HG02885 (cell line): ENCODE results near the gene FADS2.
A peak's percentile ranks its signal among the peaks of the same experiment; 100 is the strongest.

Source experiments
- ATAC-seq: cut with Tn5 transposase; IDR thresholded peaks from one replicate; pipeline ENCODE4 v1.9.1; 2021; ENCODE audit warnings: mild to moderate bottlenecking; ENCODE audit not compliant: unreplicated experiment, poor library complexity

FADS2 gene

DNA sequence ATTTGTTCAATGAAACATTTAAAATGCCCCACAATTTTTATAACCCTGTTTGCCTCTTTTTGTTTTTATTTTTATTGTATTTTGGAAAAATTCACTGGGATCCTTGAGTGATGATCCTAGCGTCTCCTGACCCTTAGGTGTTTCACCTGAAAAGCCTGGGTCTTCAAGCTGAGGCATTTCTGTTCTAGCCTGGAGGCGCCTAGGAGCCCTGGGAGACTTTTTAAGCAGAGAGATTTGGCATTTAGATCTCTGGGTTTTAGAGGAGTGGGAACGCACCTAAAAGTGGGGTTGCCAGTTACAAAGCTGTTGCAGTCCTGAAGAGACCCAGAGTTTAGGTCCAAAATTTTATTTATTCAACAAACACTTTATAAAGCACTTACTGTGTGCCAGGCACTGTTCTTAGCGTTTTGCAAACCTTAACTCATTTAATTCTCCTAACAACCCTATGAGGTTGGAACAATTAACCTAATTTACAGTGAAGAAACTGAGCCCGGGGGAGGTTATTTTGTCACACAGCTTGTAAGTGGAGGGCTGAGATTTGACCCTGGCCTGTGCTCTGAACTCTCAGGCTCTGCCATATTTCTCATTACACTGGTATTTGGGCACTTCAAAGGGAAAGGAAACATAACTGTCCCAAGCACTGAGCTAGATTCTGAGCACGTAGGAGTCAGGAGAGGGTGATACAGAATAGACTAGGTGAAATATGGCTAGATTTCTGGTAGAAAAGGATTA, 10.5 kb upstream of the FADS2 start:
- ATAC-seq = no peak

DNA sequence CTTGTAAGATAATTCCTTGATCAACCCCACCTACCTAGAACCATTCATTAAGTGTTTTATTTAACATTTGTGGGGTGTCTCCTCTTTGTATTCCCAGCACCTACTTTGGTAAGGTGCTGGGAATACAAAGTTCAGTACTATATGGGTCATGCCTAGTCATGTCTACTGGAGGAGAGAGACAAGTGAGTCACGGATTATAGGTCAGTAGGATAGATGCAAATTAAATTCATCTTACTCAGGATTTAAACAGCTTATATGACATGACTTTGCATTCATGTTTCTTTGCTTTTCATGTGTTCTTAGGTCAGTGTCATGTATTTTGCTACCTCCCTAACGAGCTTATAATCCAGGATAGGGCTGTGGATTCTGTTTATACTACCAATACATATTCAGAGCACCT, 7.9 kb upstream of the FADS2 start:
- no peak for ATAC-seq

DNA sequence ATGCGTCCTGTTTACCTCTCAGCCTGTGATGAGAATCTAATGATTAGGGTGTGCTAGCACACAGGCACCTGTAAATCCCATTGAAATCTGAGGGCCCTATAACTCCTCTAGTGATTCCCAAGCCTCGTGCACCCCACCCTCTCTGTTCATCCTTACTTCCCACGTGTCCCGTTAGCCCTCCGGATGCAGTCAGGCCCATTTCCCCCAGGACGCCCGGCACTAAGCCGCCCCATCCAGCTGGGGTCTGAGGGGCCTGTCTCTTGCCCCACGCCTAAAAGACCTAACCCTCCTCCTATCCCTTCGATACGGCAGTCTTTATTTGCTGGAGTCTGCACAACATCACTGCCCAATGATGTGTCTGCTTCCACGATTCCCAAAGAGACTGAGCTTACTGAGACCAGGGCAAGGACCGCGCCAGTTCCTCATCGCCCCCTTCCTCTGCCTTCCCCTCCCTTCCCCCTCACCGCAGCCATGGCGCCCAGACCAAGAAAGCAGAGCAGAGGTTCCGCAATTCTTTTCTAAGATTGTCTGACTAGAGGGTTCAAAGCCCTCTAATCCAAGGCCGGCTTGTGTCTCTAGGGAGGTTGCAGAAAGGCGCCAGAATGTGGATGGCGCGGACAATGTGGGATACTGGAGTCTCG, 1.1 kb upstream of the FADS2 start:
- ATAC-seq = peak; percentile 3

DNA sequence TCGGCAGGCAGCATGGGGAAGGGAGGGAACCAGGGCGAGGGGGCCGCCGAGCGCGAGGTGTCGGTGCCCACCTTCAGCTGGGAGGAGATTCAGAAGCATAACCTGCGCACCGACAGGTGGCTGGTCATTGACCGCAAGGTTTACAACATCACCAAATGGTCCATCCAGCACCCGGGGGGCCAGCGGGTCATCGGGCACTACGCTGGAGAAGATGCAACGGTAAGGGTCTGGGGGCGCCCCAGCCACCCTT, 204 bp downstream of the FADS2 start:
- ATAC-seq = no peak

DNA sequence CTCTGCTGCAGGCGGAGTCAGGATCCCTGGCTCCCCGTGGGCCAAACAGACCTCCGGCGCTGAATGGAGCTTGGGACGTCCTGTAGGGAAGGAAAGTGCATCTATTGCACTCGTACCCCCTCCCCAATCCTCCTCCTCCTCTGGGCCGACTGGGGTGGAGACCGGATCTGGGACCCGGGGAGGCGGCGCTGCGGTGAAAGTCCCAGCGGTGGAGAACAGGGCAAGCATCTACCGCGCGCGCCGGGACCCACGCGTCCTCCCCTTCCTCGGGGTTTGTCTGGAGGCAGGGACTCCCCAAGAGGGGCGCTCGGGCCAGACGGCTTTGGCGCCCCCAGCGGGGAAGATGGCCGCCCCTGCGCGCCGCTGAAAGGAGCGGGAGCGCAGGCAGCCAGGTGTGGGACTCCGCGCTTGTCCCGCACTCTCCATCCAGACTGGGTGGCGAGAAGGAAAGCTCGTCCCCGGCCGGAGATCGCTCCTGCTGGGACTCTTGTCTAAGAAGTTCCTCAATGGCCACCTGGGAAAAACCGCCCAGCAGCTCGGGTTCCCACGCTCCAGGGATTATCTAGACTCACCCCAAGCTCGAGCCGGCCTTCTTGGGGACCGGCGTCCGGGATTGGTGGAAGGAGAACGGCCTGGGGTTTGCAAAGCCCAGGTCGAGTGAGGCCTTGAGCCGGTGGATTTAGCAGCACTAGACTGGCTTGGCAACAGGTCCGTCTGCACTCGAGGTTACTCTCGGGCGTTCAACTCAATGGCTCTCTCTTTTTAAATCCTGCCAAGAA, 718 bp downstream of the FADS2 start:
- peak; percentile 31 for ATAC-seq

DNA sequence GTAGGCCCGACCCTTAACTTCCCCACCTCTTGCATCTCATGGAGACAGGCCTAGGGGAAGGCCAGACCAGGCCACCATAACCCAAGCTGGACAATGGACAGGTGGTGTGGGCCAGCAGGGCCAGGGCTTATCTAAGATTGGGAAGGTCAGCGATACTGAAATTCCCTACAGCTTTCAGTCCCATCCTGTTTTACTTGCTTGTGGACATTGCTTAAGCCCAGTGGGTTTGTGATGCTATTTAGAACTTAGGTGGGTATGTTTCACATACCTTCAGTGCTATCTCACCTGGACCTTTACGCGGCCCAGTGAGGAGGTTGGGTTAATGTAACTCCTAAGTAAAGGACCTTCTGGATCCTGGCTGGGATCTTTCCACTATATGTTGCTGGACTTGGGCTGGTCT, 1.7 kb downstream of the FADS2 start:
- ATAC-seq = no peak

DNA sequence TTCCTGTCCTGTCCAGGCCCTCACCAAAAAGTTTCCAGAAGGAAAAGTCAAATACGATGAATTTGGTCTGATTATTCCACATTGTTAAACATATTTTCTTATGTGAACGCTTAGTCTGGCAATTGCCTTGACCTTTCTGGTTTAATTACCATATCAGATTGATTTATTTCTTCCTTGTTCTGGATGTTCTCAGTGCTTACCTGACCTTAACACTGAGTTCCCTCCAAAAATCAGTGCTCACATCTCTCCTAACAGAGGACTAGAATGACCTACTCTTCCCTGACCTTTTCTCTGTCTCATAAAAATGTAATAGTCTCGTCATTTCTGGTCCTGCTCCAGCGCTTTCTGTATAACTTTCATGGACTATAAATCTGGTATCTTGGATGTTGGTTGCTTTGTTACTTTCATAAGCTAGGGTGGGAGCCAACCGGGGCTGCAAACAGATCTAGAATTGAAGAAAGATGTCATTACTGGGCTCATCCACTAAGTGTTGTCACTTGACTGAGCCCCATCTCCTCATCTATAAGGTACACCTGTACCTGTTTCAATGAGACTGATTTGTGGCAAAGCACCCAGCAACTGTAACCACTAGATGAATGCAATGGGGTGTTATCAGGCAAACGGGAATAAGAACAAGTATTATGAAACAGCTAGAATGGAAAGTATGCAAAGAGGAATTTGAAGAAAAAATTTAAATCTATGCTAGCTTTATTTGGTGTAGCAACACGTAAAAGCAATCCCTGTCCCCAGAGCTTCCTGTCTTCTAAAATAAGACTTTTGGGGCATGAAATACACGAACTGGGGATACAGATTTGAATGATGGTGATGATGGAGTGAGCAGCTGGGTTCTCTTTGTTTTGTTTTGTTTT, 2.4 kb downstream of the FADS2 start:
- no peak for ATAC-seq

DNA sequence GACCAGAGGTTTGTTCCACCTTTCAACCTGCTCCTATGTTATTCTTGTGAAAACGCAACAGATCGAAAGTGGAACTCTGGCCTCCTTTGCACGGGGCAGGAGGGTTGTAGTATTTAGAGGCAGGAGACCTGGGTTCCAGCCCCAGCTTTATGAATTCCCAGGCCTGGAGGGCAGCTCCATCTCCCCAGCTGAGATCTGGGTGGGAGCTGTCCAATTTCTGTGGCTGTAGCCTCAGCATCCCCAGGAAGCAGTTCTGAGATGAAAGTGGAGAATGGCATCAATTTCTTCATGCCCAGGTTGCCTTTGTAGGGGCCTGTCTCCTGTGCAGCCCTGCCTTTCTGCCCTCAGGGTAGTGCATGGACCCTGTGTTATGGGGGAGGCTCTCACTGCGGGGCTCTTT, 4.1 kb downstream of the FADS2 start:
- ATAC-seq = no peak

DNA sequence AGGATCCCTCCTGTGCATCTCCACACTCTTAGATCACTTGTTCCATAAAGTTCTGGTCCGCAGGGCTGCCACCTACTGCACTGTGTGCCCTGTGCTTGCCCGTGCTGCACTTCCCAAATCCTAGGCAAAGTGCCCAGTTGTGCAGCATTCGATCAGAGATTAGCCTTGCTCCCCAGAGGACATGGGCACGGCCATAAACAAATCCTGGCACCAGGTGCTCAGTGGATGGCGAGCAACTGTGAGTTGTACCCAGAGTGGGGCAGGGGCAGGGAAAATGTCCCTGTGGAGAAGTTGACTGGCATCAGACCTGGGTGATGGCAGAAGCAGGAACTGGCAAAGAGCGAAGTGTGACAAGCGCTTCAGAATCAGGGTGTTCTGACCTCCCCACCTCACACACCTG, 4.7 kb downstream of the FADS2 start:
- no peak for ATAC-seq

DNA sequence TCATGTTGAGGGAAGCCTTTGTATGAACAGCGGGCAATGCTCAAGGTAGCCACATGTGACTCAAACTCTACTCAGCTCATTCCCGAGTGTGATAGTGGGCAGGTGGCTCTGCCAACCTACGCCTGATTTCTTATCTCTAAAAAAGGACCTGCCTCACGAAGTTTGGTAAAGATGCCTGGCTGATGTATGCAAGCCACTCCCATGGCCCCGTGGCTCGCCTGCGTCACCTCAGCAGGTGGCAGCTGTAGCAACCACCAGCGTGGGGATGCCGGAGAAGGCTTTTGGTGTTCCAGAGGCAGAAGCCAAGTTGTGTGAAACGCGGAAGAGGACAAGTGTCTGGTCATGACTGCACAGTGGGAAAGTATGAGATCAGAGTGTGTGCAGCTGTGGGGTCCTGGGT, 5.4 kb downstream of the FADS2 start:
- ATAC-seq = no peak

DNA sequence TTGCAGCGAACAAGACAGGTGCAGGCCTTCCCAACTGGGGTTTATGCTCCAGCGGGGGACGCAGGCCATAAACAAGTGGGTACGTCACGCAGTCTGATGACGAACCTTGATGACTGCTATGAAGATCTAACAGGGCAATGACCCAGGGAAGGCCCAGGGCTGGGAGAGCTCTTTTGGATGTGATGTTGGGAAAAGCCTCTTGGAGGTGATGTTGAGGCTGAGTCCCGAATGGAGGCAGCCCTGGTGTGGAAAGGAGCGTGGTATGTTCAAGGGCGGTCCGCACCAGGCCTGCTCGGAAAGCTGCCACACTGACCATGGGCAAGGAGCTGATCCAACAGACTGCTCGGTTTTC, 5.8 kb downstream of the FADS2 start:
- no peak for ATAC-seq

DNA sequence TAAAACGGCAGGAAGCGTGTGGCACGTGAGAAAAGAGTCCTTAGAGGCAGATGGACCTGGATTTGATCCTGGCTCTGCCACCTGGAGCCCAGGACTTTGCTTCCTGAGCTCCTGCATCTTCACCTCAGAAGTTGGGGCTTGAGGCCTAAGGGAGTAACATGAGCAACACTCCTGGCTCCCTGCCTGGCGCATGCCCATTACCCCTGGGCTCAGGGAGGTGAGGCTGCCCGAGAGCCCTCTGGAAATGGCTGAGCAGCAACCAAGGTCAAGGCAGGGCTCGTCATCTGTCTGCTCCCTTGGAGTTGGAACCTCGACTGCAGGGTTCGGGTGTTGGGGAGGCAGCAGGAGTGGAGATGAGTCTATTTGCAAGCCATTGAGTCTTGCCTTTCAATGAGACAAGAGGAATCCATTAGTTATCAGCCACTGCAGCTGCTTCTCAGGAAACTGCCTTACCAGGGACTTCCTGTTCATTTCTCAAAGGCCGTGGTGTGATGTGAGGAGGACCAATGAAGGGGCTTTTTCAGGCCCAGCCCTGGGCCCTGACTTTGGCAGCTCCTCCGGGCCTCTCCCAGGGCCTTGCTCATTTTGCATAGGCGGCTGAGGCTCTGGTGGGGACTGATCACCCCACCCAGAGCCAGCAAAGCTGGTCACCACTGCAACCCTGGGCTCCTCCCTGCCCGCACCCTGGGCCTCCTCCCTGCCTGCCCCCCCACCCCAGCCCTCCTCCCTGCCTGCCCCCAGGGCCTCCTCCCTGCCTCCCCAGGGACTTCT, 6.4 kb downstream of the FADS2 start:
- ATAC-seq = peak; percentile 92

DNA sequence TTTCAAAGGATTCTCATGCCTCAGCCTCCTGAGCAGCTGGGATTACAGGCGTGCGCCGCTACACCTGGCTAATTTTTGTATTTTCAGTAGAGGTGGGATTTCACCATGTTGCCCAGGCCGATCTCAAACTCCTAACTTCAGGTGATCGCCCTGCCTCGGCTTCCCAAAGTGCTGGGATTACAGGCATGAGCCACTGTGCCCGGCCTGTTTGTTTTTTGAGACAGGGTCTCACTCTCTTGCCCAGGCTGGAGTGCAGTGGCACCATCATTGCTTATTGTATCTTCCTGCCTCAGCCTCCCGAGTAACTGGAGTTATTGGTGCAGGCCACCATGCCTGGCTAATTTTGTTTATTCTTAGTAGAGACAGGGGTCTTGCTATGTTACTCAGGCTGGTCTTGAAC, 8.1 kb downstream of the FADS2 start:
- no peak for ATAC-seq

DNA sequence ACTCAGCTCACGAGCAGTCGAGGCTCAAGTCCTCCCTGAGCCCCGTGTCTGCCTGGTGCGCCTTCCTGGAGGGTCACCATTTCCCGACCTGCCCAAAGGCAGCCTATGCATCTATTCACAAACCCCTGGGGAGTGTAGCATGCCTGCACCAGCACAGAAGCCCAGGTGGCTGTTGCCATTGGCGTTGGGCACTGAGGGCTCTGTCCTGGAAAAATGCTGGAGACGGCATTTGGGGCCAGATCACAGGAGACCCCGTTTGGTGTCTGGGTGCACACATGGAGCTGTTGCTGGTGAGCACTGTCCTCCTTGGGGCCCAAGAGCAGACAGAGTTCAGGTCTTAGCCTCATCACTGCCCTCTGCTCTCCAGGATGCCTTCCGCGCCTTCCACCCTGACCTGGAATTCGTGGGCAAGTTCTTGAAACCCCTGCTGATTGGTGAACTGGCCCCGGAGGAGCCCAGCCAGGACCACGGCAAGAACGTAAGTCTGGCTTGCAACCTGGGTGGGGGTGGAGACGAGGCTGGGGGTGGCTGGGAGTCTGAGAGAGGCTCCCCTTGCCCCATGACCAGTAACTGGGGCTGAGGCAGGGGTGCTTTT, 9.4 kb downstream of the FADS2 start:
- ATAC-seq = no peak

DNA sequence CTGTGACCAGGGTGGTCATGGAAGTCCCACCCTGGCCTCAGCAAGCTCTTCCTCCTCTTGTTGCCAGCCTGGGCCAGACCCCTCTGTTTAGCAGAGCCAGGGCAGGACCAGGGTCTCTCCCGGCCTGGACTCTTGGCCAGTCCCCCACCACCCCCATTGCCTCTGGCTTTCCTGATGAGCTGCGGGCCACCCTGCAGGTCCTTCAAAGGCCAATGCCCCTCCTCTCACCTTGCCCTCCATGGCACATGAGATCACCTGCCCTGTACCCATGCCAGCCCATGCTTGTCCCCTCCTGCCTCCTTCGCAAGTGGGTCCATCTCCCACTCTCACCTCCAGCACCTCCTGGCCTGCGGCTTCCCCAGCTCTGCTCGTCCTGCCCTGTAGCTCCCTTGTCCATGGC, 10.4 kb downstream of the FADS2 start:
- no peak for ATAC-seq

DNA sequence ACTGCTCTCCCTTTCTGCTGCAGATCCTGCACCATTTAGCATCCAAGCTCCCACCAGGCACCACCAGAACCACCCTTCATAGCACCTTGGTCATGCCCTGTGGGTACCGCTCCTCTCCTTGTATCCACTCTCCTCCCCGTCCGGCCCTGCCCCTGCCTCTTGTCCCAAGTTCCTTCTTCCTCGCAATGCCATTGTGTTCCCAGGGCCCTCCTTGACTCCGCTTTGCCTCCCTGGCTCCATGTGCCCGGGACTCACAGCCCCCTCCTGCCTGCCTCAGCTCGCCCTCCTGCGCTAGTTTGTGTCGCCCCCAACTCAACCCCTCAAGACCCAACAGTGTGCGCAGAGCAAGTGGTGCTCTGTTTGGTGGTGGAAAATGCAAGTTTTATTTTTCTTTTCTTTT, 10.8 kb downstream of the FADS2 start:
- no peak for ATAC-seq

DNA sequence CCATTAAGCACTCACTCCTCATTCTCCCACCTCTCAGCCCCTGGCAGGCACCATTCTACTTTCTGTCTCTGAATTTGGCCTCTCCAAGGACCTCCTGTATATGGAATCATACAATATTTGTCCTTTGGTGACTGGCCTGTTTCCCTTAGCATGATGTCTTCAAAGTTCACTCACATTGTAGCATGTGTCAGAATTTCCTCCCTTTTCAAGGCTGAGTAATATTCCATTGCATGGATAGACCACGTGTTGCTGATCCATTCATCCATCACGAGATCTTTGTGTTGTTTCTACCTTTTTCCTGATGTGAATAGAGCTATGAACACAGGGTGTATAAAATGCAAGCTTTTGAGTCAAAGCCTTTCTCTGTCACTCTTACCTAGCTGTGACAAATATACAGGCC, 11.6 kb downstream of the FADS2 start:
- no peak for ATAC-seq

DNA sequence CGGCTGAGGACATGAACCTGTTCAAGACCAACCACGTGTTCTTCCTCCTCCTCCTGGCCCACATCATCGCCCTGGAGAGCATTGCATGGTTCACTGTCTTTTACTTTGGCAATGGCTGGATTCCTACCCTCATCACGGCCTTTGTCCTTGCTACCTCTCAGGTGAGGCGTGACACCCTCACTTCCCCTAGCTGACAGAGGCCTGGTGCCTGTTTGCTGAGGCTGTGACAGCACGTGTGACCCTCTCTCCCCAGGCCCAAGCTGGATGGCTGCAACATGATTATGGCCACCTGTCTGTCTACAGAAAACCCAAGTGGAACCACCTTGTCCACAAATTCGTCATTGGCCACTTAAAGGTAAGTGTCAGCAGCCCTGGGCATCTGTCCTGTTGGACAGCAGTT, 12.3 kb downstream of the FADS2 start:
- no peak for ATAC-seq

DNA sequence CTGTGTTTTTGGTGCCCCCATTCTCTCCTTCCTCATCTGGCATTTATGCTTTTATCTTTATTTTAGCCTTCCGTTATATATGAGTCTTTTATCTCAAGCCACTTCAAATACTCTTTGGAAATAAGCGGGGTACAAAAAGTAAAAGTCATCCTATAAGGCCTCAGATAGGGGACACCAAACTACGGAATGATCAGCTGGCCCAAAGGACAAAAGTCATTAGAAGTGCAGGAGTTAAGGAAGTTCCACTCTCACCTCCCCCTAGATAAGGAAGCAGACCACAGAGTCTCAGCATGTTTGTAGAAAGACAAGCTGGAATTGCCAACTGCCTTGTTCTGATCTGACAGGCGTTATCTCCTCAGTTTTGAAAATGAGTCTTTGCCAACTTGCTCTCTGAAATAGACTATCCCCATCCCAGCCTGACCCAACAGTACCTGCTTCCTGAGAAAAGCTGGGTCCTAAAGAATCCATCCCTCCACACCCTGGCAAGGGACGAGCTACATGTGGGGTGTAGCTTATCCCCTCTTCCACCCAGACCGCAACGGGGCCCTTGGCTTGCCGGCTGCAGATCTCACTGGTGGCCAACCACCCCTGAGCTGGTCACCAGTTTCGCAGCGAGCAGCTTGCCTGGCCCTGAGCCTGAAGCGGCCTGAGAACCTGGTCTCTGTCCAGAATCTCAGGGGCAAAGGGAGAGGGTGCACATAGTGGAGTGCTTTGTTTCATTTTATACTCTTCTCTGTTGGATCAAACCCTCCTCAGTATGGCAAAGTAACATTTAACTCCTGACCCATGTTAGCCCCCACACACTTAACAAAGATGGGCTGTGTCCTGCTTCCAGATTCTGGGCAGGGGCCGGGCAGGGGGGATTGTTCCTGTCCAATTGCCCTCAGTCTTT, 13.8 kb downstream of the FADS2 start:
- ATAC-seq = no peak
